GM12878 (cell line): ENCODE measurements around the gene NHERF2. TPM values are rescaled to one million over a fixed set of nuclear protein-coding genes. Genes with fewer than 3 reads are reported as not detected.

Experiments used
- ATAC-seq: fragments of 200-7000 bp; cut with Tn5 transposase; 3 replicates; pipeline ENCODE4 v1.9.1; 2020; ENCODE audit warnings: mild to moderate bottlenecking, moderate library complexity
- BruUV-seq: library from RNA; stranded (reverse); fragments of 400-500 nt; replicated peaks from 2 replicates; lab custom pipeline; 2021; lab: Mats Ljungman, UMichigan
- CTCF ChIA-PET: fragments of 300-600 bp; sonication (Branson Sonifier 250); formaldehyde crosslinking; extraction: SDS; loops from one replicate; lab custom pipeline; 2021; ENCODE audit warnings: inconsistent platforms; lab: Yijun Ruan, JAX
- POLR2A ChIA-PET: fragments of 350-600 bp; formaldehyde crosslinking; extraction: SDS; loops from one replicate; lab custom pipeline; 2021; ENCODE audit warnings: inconsistent platforms; lab: Charles Lee
- RAD21 ChIA-PET: fragments of 300-600 bp; sonication (Branson Sonifier 250); formaldehyde crosslinking; loops from one replicate; lab custom pipeline; 2023; ENCODE audit warnings: antibody characterized with exemption; ENCODE audit not compliant: unreplicated experiment; lab: Charles Lee
- SMC1A ChIA-PET: fragments of 300-600 bp; sonication (Branson Sonifier 250); formaldehyde crosslinking; loops from one replicate; lab custom pipeline; 2023; ENCODE audit not compliant: unreplicated experiment, uncharacterized antibody; lab: Charles Lee
- DNase-seq: peaks from one replicate; pipeline ENCODE4 v3.0.0-alpha.2; 2011; ENCODE audit warnings: low read depth, low spot score
- FAIRE-seq: peaks from 3 replicates; lab custom pipeline; 2011; peaks lifted over from hg19 to GRCh38; lab: Jason Lieb, UNC
- H2AFZ ChIP-seq: 2 replicates; pipeline ENCODE4 v1.6.0; 2011; ENCODE audit warnings: low read depth, low read length, control low read depth; ENCODE audit not compliant: control insufficient read depth
- H3K27ac ChIP-seq: 2 replicates; pipeline ENCODE4 v1.5.1; 2011; ENCODE audit warnings: control low read depth; ENCODE audit not compliant: control insufficient read depth, insufficient read depth
- H3K27me3 ChIP-seq, 2 experiments: replicated peaks in 1 of 2; 2 replicates each; pipeline versions ENCODE4 v1.6.0 to v1.6.1; 2011; ENCODE audit warnings: low read length in 1 of 2; ENCODE audit not compliant: control insufficient read depth in 2 of 2, insufficient read depth in 2 of 2
- H3K36me3 ChIP-seq, 2 experiments: 2 replicates each; pipeline ENCODE4 v1.5.1; 2011; ENCODE audit warnings: low read length in 1 of 2; ENCODE audit not compliant: control insufficient read depth in 2 of 2, insufficient read depth in 2 of 2
- H3K4me1 ChIP-seq: 2 replicates; pipeline ENCODE4 v1.6.1; 2011; ENCODE audit warnings: mild to moderate bottlenecking, low read length, moderate library complexity, mixed read lengths; ENCODE audit not compliant: control insufficient read depth, insufficient read depth
- H3K4me2 ChIP-seq: 2 replicates; pipeline ENCODE4 v1.6.0; 2011; ENCODE audit warnings: control low read depth; ENCODE audit not compliant: control insufficient read depth, insufficient read depth
- H3K4me3 ChIP-seq: fragments of 200-600 bp; sonication (generic); 2 replicates; pipeline ENCODE4 v1.5.1; 2016
- H3K79me2 ChIP-seq: 2 replicates; pipeline ENCODE4 v1.6.0; 2011; ENCODE audit warnings: low read length; ENCODE audit not compliant: control insufficient read depth, insufficient read depth
- H3K9ac ChIP-seq: 2 replicates; pipeline ENCODE4 v1.8.0; 2011; ENCODE audit warnings: low read length, control low read depth, mixed read lengths; ENCODE audit not compliant: control insufficient read depth, insufficient read depth
- H3K9me3 ChIP-seq: replicated peaks from 3 replicates; pipeline ENCODE4 v1.5.1; 2011; ENCODE audit warnings: mild to moderate bottlenecking, low read length; ENCODE audit not compliant: control insufficient read depth, insufficient read depth
- H4K20me1 ChIP-seq: 2 replicates; pipeline ENCODE4 v1.6.0; 2011; ENCODE audit not compliant: control insufficient read depth, insufficient read depth
- ATF3 ChIP-seq: IDR thresholded peaks from 2 replicates; pipeline ENCODE4 v1.6.1; 2011; ENCODE audit warnings: low read depth, mild to moderate bottlenecking, low read length, moderate library complexity, borderline replicate concordance; ENCODE audit errors: extremely low read depth
- ELK1 ChIP-seq: IDR thresholded peaks from 2 replicates; pipeline ENCODE4 v1.6.1; 2012; ENCODE audit warnings: low read depth, low read length, improper control_type of control experiment
- KLF5 ChIP-seq: fragments of 450-650 bp; IDR thresholded peaks from 2 replicates; pipeline ENCODE4 v1.6.1; 2014; ENCODE audit warnings: mild to moderate bottlenecking; ENCODE audit not compliant: partially characterized antibody
- NKRF ChIP-seq: fragments of 450-650 bp; conservative IDR thresholded peaks from 2 replicates; pipeline ENCODE4 v1.6.1; 2017; ENCODE audit warnings: mild to moderate bottlenecking, moderate library complexity
- YBX1 ChIP-seq: fragments of 450-650 bp; IDR thresholded peaks from 2 replicates; pipeline ENCODE4 v1.6.1; 2016; ENCODE audit warnings: antibody characterized with exemption
- ZSCAN29 ChIP-seq: fragments of 450-650 bp; IDR thresholded peaks from 2 replicates; pipeline ENCODE4 v1.6.1; 2017; ENCODE audit warnings: mild to moderate bottlenecking, moderate library complexity
- WGBS: methylation state at CpG from one replicate; pipeline ENCODE4 v1.1.6; 2016; ENCODE audit warnings: low lambda C conversion rate; ENCODE audit not compliant: insufficient replicate concordance, insufficient coverage; ENCODE audit errors: missing lambda C conversion rate; 5-methylcytosine and 5-hydroxymethylcytosine counted together
- in situ Hi-C: fragments of 300-500 bp; cut with MboI; formaldehyde crosslinking; loops from 9 replicates; pipeline ENCODE4 v1.14.3; 2018; ENCODE audit warnings: mixed read lengths
- intact Hi-C: fragments of 100-400 bp; cut with micrococcal nuclease; formaldehyde crosslinking; loops from one replicate; pipeline ENCODE4 v1.14.2; 2022; ENCODE audit not compliant: unreplicated experiment
- polyA plus RNA-seq, 11 experiments: library from polyadenylated mRNA; depleted of rRNA in 4 of 11; unstranded in 6 of 11; stranded (reverse) in 5 of 11; fragments of >200 nt; fragmentation: Nextera tagmentation in 4 of 11; fragmentation: Illumina TruSeq in 1 of 11; extraction: Ambion mirVana in 4 of 11; extraction: Trizol in 1 of 11; gene quantifications; 1 replicate in 1 of 11; 2 replicates in 10 of 11; pipeline versions ENCODE4 v1.2.1 to v1.2.3, GENCODE V29; 2011 to 2016; ENCODE audit warnings: inconsistent platforms in 2 of 11, missing spikeins in 2 of 11, low read depth in 1 of 11
- total RNA-seq, 4 experiments: library from RNA; depleted of rRNA in 3 of 4; stranded (reverse); fragments of >200 nt in 3 of 4; fragmentation: Illumina TruSeq in 1 of 4; extraction: Trizol in 1 of 4; gene quantifications; 2 replicates each; pipeline versions ENCODE4 v1.2.1 to v1.2.3, GENCODE V29; 2013 to 2021

Gene NHERF2
- total and polyA plus RNA-seq, 10 of the 15 experiments (the other 5 are each of a cell fraction or from before 2014, with no cell fraction given), result 0.05 to 0.31 (median 0.08) TPM; not detected in 4

- no peaks in the 10 kb centered on the region for H3K9me3 ChIP-seq
- peak overlapping the region; percentile 89 for H2AFZ ChIP-seq
- peak overlapping the region; percentile 22 for H3K27ac ChIP-seq
- in situ Hi-C loops, result no loop called here
- no peak for FAIRE-seq
- peaks cover 16% of the 10 kb centered on the region for H3K79me2 ChIP-seq
- no peak for DNase-seq
- H3K4me1 ChIP-seq, result peaks cover 21% of the 10 kb centered on the region
- ChIA-PET POLR2A (interaction anchor here (0.7 to 1.3 kb wide), 6 partner anchors 9 to 167 kb away, joined by 3 to 13 read pairs (median 4); partner anchors contain the start of genes PGP, TBL3 and TRAF7), CTCF (interaction anchor here (1.3 to 2.8 kb wide), 3 partner anchors 26 to 92 kb away, joined by 6 to 16 read pairs (median 8); no protein-coding TSS in a partner anchor), SMC1A (interaction anchor here (1.3 kb wide), 1 partner anchor 93 kb away, joined by 3 read pairs; no protein-coding TSS in a partner anchor), RAD21 (interaction anchor here (1.2 to 2.1 kb wide), 4 partner anchors 25 to 459 kb away, joined by 3 to 9 read pairs (median 4); partner anchors contain the start of gene TRAF7)
- H3K27me3 ChIP-seq, result no peaks in the 10 kb centered on the region
- 5% methylated on average over 22 of the region's 30 CpGs for WGBS
- intact Hi-C loops, result no loop called here
- peak overlapping the region; percentile 76 for H3K9ac ChIP-seq
- ATAC-seq, result peak; percentile 29
- H4K20me1 ChIP-seq, result no peaks in the 10 kb centered on the region
- peak overlapping the region; percentile 98 for H3K4me2 ChIP-seq
- BruUV-seq, result TSS peak; percentile 78
- H3K4me3 ChIP-seq, result peak overlapping the region; percentile 97
- peaks cover 0 to 3% of the 10 kb centered on the region in 2 experiments; a peak in 2 of 4 replicates for H3K36me3 ChIP-seq
- TF ChIP-seq ATF3 (no peak), KLF5 (peak; percentile 12), NKRF (peak; percentile 9; the same call in 1 of the 2 replicates), YBX1 (no peak), ELK1 (no peak), ZSCAN29 (0 out of 2 replicates have a peak, but pooled peaks have one; percentile 14)
- TF ChIP-seq, all 136 proteins: peak for 3
These were observed 21.4 kb downstream of the NHERF2 start for GRCh38 chr16:2048116-2048543.
